K562 (cell line): ENCODE data around the gene DMAC2. TPM values are rescaled to one million over a fixed set of nuclear protein-coding genes. Genes with fewer than 3 reads are reported as not detected.
A peak's percentile ranks its signal among the peaks of the same experiment; 100 is the strongest.

Experiments used
- ARID4B ChIP-seq: sonication (generic); formaldehyde crosslinking; IDR thresholded peaks from 2 replicates; pipeline ENCODE4 v1.8.0; 2022; ENCODE audit warnings: mild to moderate bottlenecking, missing genetic modification reagents
- BMI1 ChIP-seq: fragments of 150-350 bp; IDR thresholded peaks from 2 replicates; pipeline ENCODE4 v1.6.1; 2014; ENCODE audit warnings: low read length
- BRD9 ChIP-seq: fragments of 450-650 bp; IDR thresholded peaks from 2 replicates; pipeline ENCODE4 v1.6.1; 2018; ENCODE audit warnings: low read depth; ENCODE audit not compliant: partially characterized antibody
- CHD2 ChIP-seq: IDR thresholded peaks from 2 replicates; pipeline ENCODE4 v1.6.1; 2011; ENCODE audit warnings: low read depth, low read length
- DDX20 ChIP-seq: fragments of 450-650 bp; IDR thresholded peaks from 2 replicates; pipeline ENCODE4 v1.6.1; 2016; ENCODE audit warnings: missing genetic modification characterization, low read depth, mild to moderate bottlenecking, missing compliant biosample characterization, moderate library complexity
- ETV1 ChIP-seq: fragments of 450-650 bp; conservative IDR thresholded peaks from 2 replicates; pipeline ENCODE4 v1.6.1; 2016; ENCODE audit warnings: missing genetic modification characterization, control low read depth, low read depth, missing compliant biosample characterization
- FOXM1 ChIP-seq, 2 experiments: fragments of 450-650 bp in 1 of 2; sonication (generic) in 1 of 2; formaldehyde crosslinking in 1 of 2; IDR thresholded peaks; 2 replicates each; pipeline versions ENCODE4 v1.6.1 to v1.9.0; 2017 to 2022; ENCODE audit warnings: low read depth in 2 of 2, mild to moderate bottlenecking in 2 of 2, missing genetic modification reagents in 1 of 2, moderate library complexity in 1 of 2
- FOXP1 ChIP-seq: sonication (generic); formaldehyde crosslinking; IDR thresholded peaks from 2 replicates; pipeline ENCODE4 v1.8.0; 2022; ENCODE audit warnings: mild to moderate bottlenecking, missing genetic modification reagents
- HDAC6 ChIP-seq: IDR thresholded peaks from 2 replicates; pipeline ENCODE4 v1.6.1; 2012; ENCODE audit warnings: low read depth, mild to moderate bottlenecking, control low read depth, inconsistent platforms, low read length, moderate library complexity
- HOMEZ ChIP-seq: fragments of 250-450 bp; sonication (Bioruptor Pico); IDR thresholded peaks from 2 replicates; pipeline ENCODE4 v1.4.0; 2020; ENCODE audit warnings: mild to moderate bottlenecking, moderate library complexity
- MAZ ChIP-seq, 2 experiments: fragments of 450-650 bp in 1 of 2; sonication (generic) in 1 of 2; formaldehyde crosslinking; IDR thresholded peaks in 1 of 2; conservative IDR thresholded peaks in 1 of 2; 2 replicates each; pipeline versions ENCODE4 v1.4.0 to v1.5.0; 2020; ENCODE audit warnings: mild to moderate bottlenecking in 1 of 2, missing genetic modification reagents in 1 of 2
- MCM7 ChIP-seq, 2 experiments: fragments of 450-650 bp; IDR thresholded peaks; 2 replicates each; pipeline ENCODE4 v1.6.1; 2016 to 2018
- NFXL1 ChIP-seq: fragments of 450-650 bp; formaldehyde crosslinking; IDR thresholded peaks from 2 replicates; pipeline ENCODE4 v1.4.0; 2021; ENCODE audit warnings: mild to moderate bottlenecking
- TBP ChIP-seq: optimal IDR thresholded peaks from 2 replicates; pipeline ENCODE3; 2011; ENCODE audit warnings: low read depth, low read length, improper control_type of control experiment
- TCF7 ChIP-seq: sonication (generic); IDR thresholded peaks from 2 replicates; pipeline ENCODE4 v1.6.1; 2016; ENCODE audit warnings: antibody characterized with exemption, borderline replicate concordance
- ZNF280A ChIP-seq: fragments of 450-650 bp; IDR thresholded peaks from 2 replicates; pipeline ENCODE4 v1.6.1; 2018; ENCODE audit warnings: mild to moderate bottlenecking, low read depth; ENCODE audit not compliant: partially characterized antibody
- ZNF347 ChIP-seq: fragments of 450-650 bp; formaldehyde crosslinking; IDR thresholded peaks from 2 replicates; pipeline ENCODE4 v1.4.0; 2020; ENCODE audit warnings: low read depth, mild to moderate bottlenecking, moderate library complexity
- ZNF717 ChIP-seq: fragments of 250-450 bp; sonication (Bioruptor Pico); IDR thresholded peaks from 2 replicates; pipeline ENCODE4 v1.5.0; 2021
- polyA plus RNA-seq, 8 experiments: library from polyadenylated mRNA; depleted of rRNA in 4 of 8; stranded (reverse) in 5 of 8; unstranded in 3 of 8; fragments of >200 nt; fragmentation: Nextera tagmentation in 2 of 8; fragmentation: Illumina TruSeq in 1 of 8; extraction: Ambion mirVana in 2 of 8; extraction: Trizol in 1 of 8; gene quantifications; 2 replicates each; pipeline versions ENCODE4 v1.2.1 to v1.2.3, GENCODE V29; 2011 to 2014; ENCODE audit warnings: inconsistent platforms in 1 of 8, missing spikeins in 1 of 8
- total RNA-seq, 7 experiments: library from RNA; depleted of rRNA in 6 of 7; stranded (reverse); fragments of >200 nt in 6 of 7; fragmentation: Illumina TruSeq in 2 of 7; extraction: Trizol in 2 of 7; gene quantifications; 2 replicates each; pipeline versions ENCODE4 v1.2.1 to v1.2.3, GENCODE V29; 2011 to 2021; ENCODE audit warnings: low replicate concordance in 1 of 7
- TF ChIP-seq, protein P1 (sequence below), 3 experiments: IDR thresholded peaks in 2 of 3; conservative IDR thresholded peaks in 1 of 3; 2 replicates each; pipeline ENCODE4 v1.5.1; 2011 to 2012; ENCODE audit warnings: low read length in 3 of 3, mild to moderate bottlenecking in 3 of 3, control low read depth in 2 of 3, improper control_type of control experiment in 1 of 3, inconsistent platforms in 1 of 3, low read depth in 1 of 3, mixed read lengths in 1 of 3, moderate library complexity in 1 of 3; ENCODE audit not compliant: insufficient read depth in 2 of 3

Gene DMAC2
- total and polyA plus RNA-seq, 9 of the 15 experiments (the other 6 are each of a cell fraction or from before 2014, with no cell fraction given) = 12.9 to 61.2 (median 43.1) TPM

DNA sequence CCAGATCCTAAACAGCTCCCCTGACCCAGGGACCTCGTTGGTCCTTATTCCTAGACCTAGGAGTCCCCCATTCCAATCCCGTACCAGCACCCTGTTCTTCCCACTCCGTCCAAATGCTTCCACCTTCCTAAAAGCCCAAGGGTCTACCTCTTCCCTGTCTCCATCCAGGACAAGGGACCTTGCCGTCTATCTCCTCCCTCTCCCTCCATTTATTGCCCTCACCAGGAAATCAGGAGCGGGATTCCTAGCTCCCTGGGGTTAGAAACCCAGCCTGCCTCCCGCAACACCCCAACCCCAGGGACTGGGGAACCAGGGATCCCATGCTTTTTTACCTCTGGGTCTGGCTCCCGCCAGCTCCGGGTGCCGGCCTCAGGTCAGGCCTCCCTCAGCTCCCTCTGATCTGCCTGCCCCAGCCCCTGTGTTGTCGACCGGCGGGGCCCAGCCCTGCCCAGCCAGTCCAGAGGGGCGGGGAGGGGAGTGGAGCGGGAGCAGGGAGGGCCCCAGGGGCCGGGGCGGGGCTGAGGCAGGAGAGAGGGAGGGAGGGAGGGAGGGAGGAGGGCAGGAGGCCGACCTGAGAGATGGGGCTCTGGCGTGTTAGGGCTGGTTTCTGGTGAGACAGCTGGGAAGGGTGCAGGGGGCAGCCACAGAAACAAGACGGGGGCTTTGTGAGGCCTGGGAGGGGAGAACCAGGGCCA is 12.6 kb downstream of the DMAC2 start, which contains the start of gene B3GNT8 (continued):
- TF ChIP-seq ZNF347 (CRISPR knock-in tag) (no peak), CHD2 (no peak), ZNF280A (no peak), FOXP1 (CRISPR knock-in tag) (no peak), TBP (peak; percentile 25), HDAC6 (no peak), HOMEZ (CRISPR knock-in tag) (no peak), NFXL1 (CRISPR knock-in tag) (0 out of 2 replicates have a peak, but pooled peaks have one; percentile 35), MCM7 (IDR thresholded peaks at IDR 0.05) (no peak), MAZ (CRISPR knock-in tag; conservative IDR thresholded peaks at IDR 0.05 in 1 of 2, IDR thresholded peaks at IDR 0.05 in 1 of 2) (peak; percentile 81 to 96), BRD9 (no peak), ZNF717 (CRISPR knock-in tag) (no peak), ETV1 (no peak), ARID4B (no peak), FOXM1 (IDR thresholded peaks at IDR 0.05; ENCODE audit: low read depth) (no peak), FOXM1 (CRISPR knock-in tag; IDR thresholded peaks at IDR 0.05; ENCODE audit: low read depth) (no peak), TCF7 (no peak), BMI1 (no peak), DDX20 (no peak)
- TF ChIP-seq, protein P1, sequence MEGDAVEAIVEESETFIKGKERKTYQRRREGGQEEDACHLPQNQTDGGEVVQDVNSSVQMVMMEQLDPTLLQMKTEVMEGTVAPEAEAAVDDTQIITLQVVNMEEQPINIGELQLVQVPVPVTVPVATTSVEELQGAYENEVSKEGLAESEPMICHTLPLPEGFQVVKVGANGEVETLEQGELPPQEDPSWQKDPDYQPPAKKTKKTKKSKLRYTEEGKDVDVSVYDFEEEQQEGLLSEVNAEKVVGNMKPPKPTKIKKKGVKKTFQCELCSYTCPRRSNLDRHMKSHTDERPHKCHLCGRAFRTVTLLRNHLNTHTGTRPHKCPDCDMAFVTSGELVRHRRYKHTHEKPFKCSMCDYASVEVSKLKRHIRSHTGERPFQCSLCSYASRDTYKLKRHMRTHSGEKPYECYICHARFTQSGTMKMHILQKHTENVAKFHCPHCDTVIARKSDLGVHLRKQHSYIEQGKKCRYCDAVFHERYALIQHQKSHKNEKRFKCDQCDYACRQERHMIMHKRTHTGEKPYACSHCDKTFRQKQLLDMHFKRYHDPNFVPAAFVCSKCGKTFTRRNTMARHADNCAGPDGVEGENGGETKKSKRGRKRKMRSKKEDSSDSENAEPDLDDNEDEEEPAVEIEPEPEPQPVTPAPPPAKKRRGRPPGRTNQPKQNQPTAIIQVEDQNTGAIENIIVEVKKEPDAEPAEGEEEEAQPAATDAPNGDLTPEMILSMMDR (IDR thresholded peaks at IDR 0.05 in 2 of 3, conservative IDR thresholded peaks at IDR 0.05 in 1 of 3; ENCODE audit: insufficient read depth in 2 of 3, low read depth in 1 of 3, low read length in 3 of 3) = no peak
